Neural cell (in vitro differentiated cells): ENCODE measurements around the gene WASHC4. TPM values are rescaled to one million over a fixed set of nuclear protein-coding genes. Genes with fewer than 3 reads are reported as not detected.

Experiments used
- H2AFZ ChIP-seq: fragments of 200-600, 300-800 bp; sonication (generic), shearing (Covaris generic); 2 replicates; pipeline ENCODE4 v1.6.0; 2014; ENCODE audit warnings: low read depth, mild to moderate bottlenecking, antibody characterized with exemption, low read length, moderate library complexity
- H3F3A ChIP-seq: fragments of 200-600 bp; shearing (Covaris generic); 2 replicates; pipeline ENCODE4 v1.6.1; 2016; ENCODE audit warnings: mild to moderate bottlenecking, moderate library complexity, mixed read lengths, antibody characterized with exemption, low read length; ENCODE audit not compliant: insufficient read depth, poor library complexity, severe bottlenecking
- H3K27ac ChIP-seq: fragments of 200-600, 300-800 bp; sonication (generic), shearing (Covaris generic); 2 replicates; pipeline ENCODE4 v1.5.1; 2014; ENCODE audit warnings: mild to moderate bottlenecking, low read length, moderate library complexity
- H3K27me3 ChIP-seq: fragments of 300-800, 200-600 bp; sonication (generic), shearing (Covaris generic); 2 replicates; pipeline ENCODE4 v1.6.0; 2014; ENCODE audit warnings: mild to moderate bottlenecking, low read depth, low read length, moderate library complexity; ENCODE audit not compliant: insufficient read depth
- H3K36me3 ChIP-seq: fragments of 300-800, 200-600 bp; sonication (generic), shearing (Covaris generic); 2 replicates; pipeline ENCODE4 v1.5.1; 2014; ENCODE audit warnings: mild to moderate bottlenecking, antibody characterized with exemption, low read length, moderate library complexity; ENCODE audit not compliant: insufficient read depth
- H3K4me2 ChIP-seq: fragments of 300-800, 200-600 bp; sonication (generic), shearing (Covaris generic); 2 replicates; pipeline ENCODE4 v1.6.0; 2014; ENCODE audit warnings: mild to moderate bottlenecking, low read length
- H3K4me3 ChIP-seq: fragments of 300-800, 200-600 bp; sonication (generic), shearing (Covaris generic); 2 replicates; pipeline ENCODE4 v1.5.1; 2014; ENCODE audit warnings: mild to moderate bottlenecking, low read length, moderate library complexity
- H3K79me2 ChIP-seq: fragments of 200-600 bp; shearing (Covaris generic); replicated peaks from 2 replicates; pipeline ENCODE4 v1.6.0; 2014; ENCODE audit warnings: mild to moderate bottlenecking, low read length, moderate library complexity; ENCODE audit not compliant: insufficient read depth
- H3K9ac ChIP-seq: fragments of 300-800, 200-600 bp; sonication (generic), shearing (Covaris generic); 2 replicates; pipeline ENCODE4 v1.6.1; 2016; ENCODE audit warnings: mild to moderate bottlenecking, low read length, mixed read lengths
- H3K9me2 ChIP-seq: fragments of 200-600 bp; shearing (Covaris generic); 2 replicates; pipeline ENCODE4 v1.6.1; 2016; ENCODE audit warnings: mild to moderate bottlenecking, low read length, mixed read lengths; ENCODE audit not compliant: insufficient read depth
- H3K9me3 ChIP-seq: fragments of 200-600, 300-800 bp; sonication (generic), shearing (Covaris generic); 2 replicates; pipeline ENCODE4 v1.6.1; 2016; ENCODE audit warnings: mild to moderate bottlenecking, mixed run types, low read length, moderate library complexity, mixed read lengths
- H4K20me1 ChIP-seq: fragments of 200-600 bp; shearing (Covaris generic); 2 replicates; pipeline ENCODE4 v1.6.1; 2016; ENCODE audit warnings: mild to moderate bottlenecking, mixed run types; ENCODE audit not compliant: insufficient read depth
- EP300 ChIP-seq: fragments of 450-650 bp; conservative IDR thresholded peaks from 2 replicates; pipeline ENCODE4 v1.6.1; 2014; ENCODE audit warnings: antibody characterized with exemption, mild to moderate bottlenecking, moderate library complexity; ENCODE audit not compliant: poor library complexity, severe bottlenecking
- EZH2 ChIP-seq: fragments of 200-600, 300-800 bp; shearing (Covaris generic), sonication (generic); IDR thresholded peaks from 2 replicates; pipeline ENCODE4 v1.6.1; 2014; ENCODE audit warnings: antibody characterized with exemption, low read length, borderline replicate concordance, mild to moderate bottlenecking; ENCODE audit not compliant: insufficient read depth, poor library complexity, severe bottlenecking
- MXI1 ChIP-seq: fragments of 450-650 bp; conservative IDR thresholded peaks from 2 replicates; pipeline ENCODE4 v1.6.1; 2014; ENCODE audit warnings: antibody characterized with exemption, mild to moderate bottlenecking; ENCODE audit not compliant: poor library complexity, severe bottlenecking
- POLR2AphosphoS5 ChIP-seq: IDR thresholded peaks from 2 replicates; pipeline ENCODE4 v1.6.1; 2012
- RAD21 ChIP-seq: fragments of 450-650 bp; conservative IDR thresholded peaks from 2 replicates; pipeline ENCODE4 v1.6.1; 2014; ENCODE audit warnings: antibody characterized with exemption, mild to moderate bottlenecking, moderate library complexity
- SMC3 ChIP-seq: fragments of 450-650 bp; conservative IDR thresholded peaks from 2 replicates; pipeline ENCODE4 v1.6.1; 2014; ENCODE audit warnings: antibody characterized with exemption, mild to moderate bottlenecking, moderate library complexity; ENCODE audit not compliant: poor library complexity
- TAF1 ChIP-seq: IDR thresholded peaks from 2 replicates; pipeline ENCODE4 v1.6.1; 2012; ENCODE audit warnings: low read depth
- polyA plus RNA-seq: library from polyadenylated mRNA; depleted of rRNA; stranded (reverse); fragments of >200 nt; gene quantifications from 2 replicates; pipeline ENCODE4 v1.2.3, GENCODE V29; 2014
- TF ChIP-seq, protein P1 (sequence below): IDR thresholded peaks from 2 replicates; pipeline ENCODE4 v1.6.1; 2012; ENCODE audit warnings: borderline replicate concordance
- TF ChIP-seq, protein P2 (sequence below): fragments of 450-650 bp; IDR thresholded peaks from 2 replicates; pipeline ENCODE4 v1.5.1; 2014; ENCODE audit warnings: antibody characterized with exemption, mild to moderate bottlenecking, moderate library complexity; ENCODE audit not compliant: poor library complexity, severe bottlenecking

The WASHC4 gene
- polyA plus RNA-seq, 1 donor from 2014 or later: 52.6 TPM

DNA sequence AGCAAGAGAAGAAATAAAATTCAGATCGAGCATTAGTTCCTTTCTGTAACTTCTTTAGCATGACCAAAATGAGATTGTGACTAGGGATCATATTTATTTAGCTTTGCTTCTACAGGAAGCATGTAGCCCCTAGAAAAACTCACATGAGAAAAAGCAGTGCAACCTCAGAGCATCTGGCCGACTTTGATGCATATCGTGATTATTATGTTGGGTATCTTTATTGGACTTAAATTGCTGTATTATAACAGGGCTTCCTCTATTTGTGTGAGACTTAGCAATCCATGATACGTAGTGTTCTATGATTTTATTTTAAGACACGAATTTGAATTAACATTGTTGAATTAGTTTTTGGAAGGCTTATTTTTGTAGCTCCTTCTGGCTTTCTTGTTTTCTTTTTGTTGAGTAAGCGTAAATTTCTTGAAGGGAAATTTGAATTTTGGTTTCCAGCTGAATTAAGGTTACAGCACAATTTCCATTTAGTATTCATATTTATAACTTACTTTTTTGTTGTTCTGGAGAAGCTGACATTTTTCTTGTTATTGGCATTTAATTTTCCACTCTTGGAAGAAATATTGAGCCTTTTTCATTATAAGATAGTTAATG lies 33.9 kb downstream of the WASHC4 start:
- Histone ChIP-seq H3K36me3 (peaks cover 4% of the 10 kb centered on the region), H3K9me2 (no peaks in the 10 kb centered on the region), H3K9me3 (no peaks in the 10 kb centered on the region), H2AFZ (no peak overlapping the region), H3K27me3 (no peaks in the 10 kb centered on the region), H3K79me2 (no peaks in the 10 kb centered on the region), H3K27ac (no peak overlapping the region), H4K20me1 (no peaks in the 10 kb centered on the region), H3K9ac (no peak overlapping the region), H3F3A (no peaks in the 10 kb centered on the region), H3K4me2 (no peak overlapping the region), H3K4me3 (no peak overlapping the region)
- no peak for TF ChIP-seq TAF1
- TF ChIP-seq EZH2: no peak
- TF ChIP-seq, protein P1, sequence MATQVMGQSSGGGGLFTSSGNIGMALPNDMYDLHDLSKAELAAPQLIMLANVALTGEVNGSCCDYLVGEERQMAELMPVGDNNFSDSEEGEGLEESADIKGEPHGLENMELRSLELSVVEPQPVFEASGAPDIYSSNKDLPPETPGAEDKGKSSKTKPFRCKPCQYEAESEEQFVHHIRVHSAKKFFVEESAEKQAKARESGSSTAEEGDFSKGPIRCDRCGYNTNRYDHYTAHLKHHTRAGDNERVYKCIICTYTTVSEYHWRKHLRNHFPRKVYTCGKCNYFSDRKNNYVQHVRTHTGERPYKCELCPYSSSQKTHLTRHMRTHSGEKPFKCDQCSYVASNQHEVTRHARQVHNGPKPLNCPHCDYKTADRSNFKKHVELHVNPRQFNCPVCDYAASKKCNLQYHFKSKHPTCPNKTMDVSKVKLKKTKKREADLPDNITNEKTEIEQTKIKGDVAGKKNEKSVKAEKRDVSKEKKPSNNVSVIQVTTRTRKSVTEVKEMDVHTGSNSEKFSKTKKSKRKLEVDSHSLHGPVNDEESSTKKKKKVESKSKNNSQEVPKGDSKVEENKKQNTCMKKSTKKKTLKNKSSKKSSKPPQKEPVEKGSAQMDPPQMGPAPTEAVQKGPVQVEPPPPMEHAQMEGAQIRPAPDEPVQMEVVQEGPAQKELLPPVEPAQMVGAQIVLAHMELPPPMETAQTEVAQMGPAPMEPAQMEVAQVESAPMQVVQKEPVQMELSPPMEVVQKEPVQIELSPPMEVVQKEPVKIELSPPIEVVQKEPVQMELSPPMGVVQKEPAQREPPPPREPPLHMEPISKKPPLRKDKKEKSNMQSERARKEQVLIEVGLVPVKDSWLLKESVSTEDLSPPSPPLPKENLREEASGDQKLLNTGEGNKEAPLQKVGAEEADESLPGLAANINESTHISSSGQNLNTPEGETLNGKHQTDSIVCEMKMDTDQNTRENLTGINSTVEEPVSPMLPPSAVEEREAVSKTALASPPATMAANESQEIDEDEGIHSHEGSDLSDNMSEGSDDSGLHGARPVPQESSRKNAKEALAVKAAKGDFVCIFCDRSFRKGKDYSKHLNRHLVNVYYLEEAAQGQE: no peak
- no peak for TF ChIP-seq MXI1
- TF ChIP-seq POLR2AphosphoS5: no peak
- TF ChIP-seq, protein P2, sequence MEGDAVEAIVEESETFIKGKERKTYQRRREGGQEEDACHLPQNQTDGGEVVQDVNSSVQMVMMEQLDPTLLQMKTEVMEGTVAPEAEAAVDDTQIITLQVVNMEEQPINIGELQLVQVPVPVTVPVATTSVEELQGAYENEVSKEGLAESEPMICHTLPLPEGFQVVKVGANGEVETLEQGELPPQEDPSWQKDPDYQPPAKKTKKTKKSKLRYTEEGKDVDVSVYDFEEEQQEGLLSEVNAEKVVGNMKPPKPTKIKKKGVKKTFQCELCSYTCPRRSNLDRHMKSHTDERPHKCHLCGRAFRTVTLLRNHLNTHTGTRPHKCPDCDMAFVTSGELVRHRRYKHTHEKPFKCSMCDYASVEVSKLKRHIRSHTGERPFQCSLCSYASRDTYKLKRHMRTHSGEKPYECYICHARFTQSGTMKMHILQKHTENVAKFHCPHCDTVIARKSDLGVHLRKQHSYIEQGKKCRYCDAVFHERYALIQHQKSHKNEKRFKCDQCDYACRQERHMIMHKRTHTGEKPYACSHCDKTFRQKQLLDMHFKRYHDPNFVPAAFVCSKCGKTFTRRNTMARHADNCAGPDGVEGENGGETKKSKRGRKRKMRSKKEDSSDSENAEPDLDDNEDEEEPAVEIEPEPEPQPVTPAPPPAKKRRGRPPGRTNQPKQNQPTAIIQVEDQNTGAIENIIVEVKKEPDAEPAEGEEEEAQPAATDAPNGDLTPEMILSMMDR: no peak
- no peak for TF ChIP-seq RAD21
- TF ChIP-seq SMC3: no peak
- no peak for TF ChIP-seq EP300

DNA sequence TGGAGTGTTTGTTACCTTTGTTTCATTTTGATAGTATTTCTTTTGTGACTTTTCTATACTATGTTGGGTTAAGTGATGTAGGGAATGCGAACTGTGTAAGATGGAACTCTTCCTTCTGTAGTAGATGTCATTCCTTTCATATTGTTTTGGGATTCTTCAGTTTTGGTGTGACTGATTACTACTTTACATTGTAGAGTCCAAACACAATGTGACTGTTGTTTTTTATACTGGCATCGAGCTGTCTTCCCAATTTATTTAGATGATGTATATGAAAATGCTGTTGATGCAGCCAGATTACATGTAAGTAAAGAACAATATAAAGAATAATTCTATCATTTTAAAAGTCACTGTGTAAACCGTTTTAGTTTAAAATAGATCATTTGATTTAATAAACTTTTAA lies 34.7 kb downstream of the WASHC4 start:
- H4K20me1 ChIP-seq: no peaks in the 10 kb centered on the region
- no peaks in the 10 kb centered on the region for H3K9me3 ChIP-seq
- no peak overlapping the region for H3K4me2 ChIP-seq
- H3F3A ChIP-seq: no peaks in the 10 kb centered on the region
- no peak for TF ChIP-seq MXI1
- H3K36me3 ChIP-seq: peaks cover 4% of the 10 kb centered on the region
- no peak overlapping the region for H3K9ac ChIP-seq
- H3K4me3 ChIP-seq: no peak overlapping the region
- H3K9me2 ChIP-seq: no peaks in the 10 kb centered on the region
- H2AFZ ChIP-seq: no peak overlapping the region
- H3K79me2 ChIP-seq: no peaks in the 10 kb centered on the region
- no peak overlapping the region for H3K27ac ChIP-seq
- no peaks in the 10 kb centered on the region for H3K27me3 ChIP-seq
